K562 (cell line): ENCODE measurements around the gene GHRH.

Source experiments
- CBX8 ChIP-seq: fragments of 200-600 bp; sonication (generic); IDR thresholded peaks from 2 replicates; pipeline ENCODE4 v1.6.1; 2012; ENCODE audit warnings: borderline replicate concordance, mixed run types, low read depth, mild to moderate bottlenecking, moderate library complexity, mixed read lengths, low read length, control low read depth, inconsistent platforms; ENCODE audit not compliant: poor library complexity, severe bottlenecking; ENCODE audit errors: extremely low read depth
- CTCF ChIP-seq, 3 experiments: IDR thresholded peaks in 2 of 3; conservative IDR thresholded peaks in 1 of 3; 2 replicates each; pipeline ENCODE4 v1.5.1; 2011 to 2012; ENCODE audit warnings: low read length in 3 of 3, mild to moderate bottlenecking in 3 of 3, control low read depth in 2 of 3, improper control_type of control experiment in 1 of 3, inconsistent platforms in 1 of 3, low read depth in 1 of 3, mixed read lengths in 1 of 3, moderate library complexity in 1 of 3; ENCODE audit not compliant: insufficient read depth in 2 of 3
- FOSL1 ChIP-seq: fragments of 200-800 bp; sonication (Bioruptor generic); conservative IDR thresholded peaks from 2 replicates; pipeline ENCODE4 v1.6.1; 2016; ENCODE audit warnings: missing genetic modification characterization, missing compliant biosample characterization
- PBX2 ChIP-seq, 2 experiments: IDR thresholded peaks in 1 of 2; conservative IDR thresholded peaks in 1 of 2; 2 replicates each; pipeline ENCODE4 v1.6.1; 2016; ENCODE audit warnings: low read depth in 2 of 2, mild to moderate bottlenecking in 1 of 2, missing compliant biosample characterization in 1 of 2, missing genetic modification characterization in 1 of 2, moderate library complexity in 1 of 2
- PURB ChIP-seq: sonication (generic); formaldehyde crosslinking; IDR thresholded peaks from 2 replicates; pipeline ENCODE4 v1.9.0; 2021; ENCODE audit warnings: low read depth, mild to moderate bottlenecking, missing genetic modification reagents
- SAP30 ChIP-seq: fragments of 200-600 bp; sonication (generic); IDR thresholded peaks from 2 replicates; pipeline ENCODE4 v1.6.1; 2012; ENCODE audit warnings: borderline replicate concordance, low read depth, mild to moderate bottlenecking, moderate library complexity, low read length, control low read depth, inconsistent platforms; ENCODE audit not compliant: insufficient read depth, poor library complexity, severe bottlenecking
- ZEB2 ChIP-seq: fragments of 450-650 bp; IDR thresholded peaks from 2 replicates; pipeline ENCODE4 v1.6.1; 2016
- TF ChIP-seq, protein P1 (sequence below): sonication (generic); formaldehyde crosslinking; IDR thresholded peaks from 2 replicates; pipeline ENCODE4 v1.5.0; 2020; ENCODE audit warnings: missing genetic modification reagents
- TF ChIP-seq, protein P2 (sequence below): fragments of 450-650 bp; IDR thresholded peaks from 2 replicates; pipeline ENCODE4 v1.6.1; 2017; ENCODE audit warnings: antibody characterized with exemption, mild to moderate bottlenecking
- TF ChIP-seq, protein P3 (sequence below): sonication (generic); formaldehyde crosslinking; IDR thresholded peaks from 2 replicates; pipeline ENCODE4 v1.8.0; 2022; ENCODE audit warnings: mild to moderate bottlenecking, missing genetic modification reagents, borderline replicate concordance

DNA sequence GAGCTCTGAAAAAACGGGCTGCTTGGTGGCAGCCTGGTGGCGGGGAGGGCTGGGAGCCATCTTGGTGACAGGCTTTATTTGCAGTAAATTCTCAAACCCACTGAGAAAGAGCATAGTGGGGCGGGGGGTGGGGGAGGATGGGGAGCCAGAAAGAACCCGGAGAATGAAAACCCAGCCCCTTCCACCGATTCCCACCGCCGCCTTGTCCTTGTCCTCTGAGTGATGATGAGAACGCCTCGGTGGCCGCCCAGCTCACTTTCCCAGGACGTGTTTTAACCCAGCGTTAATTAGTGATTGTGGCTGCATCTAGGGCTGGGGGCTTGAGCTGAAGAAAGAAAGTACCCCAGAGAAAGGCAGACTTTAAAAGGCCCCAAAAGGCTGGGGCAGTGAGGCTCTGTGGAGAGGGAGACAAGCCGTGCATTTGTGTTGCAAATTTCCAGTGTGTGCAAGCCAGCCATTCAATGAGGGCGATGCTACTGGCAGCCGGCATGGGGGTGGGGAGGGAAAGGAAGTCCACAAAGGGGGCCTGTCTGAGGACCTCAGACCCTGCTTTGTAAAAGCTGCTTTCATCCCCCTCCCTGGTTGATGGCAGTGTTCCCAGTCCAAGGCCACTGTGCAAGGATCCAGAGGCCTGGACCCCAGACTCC lies 6.2 kb upstream of the GHRH start:
- TF ChIP-seq PURB (CRISPR knock-in tag) (no peak), CTCF (IDR thresholded peaks at IDR 0.05 in 2 of 3, conservative IDR thresholded peaks at IDR 0.05 in 1 of 3; ENCODE audit: insufficient read depth in 2 of 3, low read depth in 1 of 3, low read length in 3 of 3) (no peak), ZEB2 (no peak), CBX8 (no peak), SAP30 (no peak), PBX2 (CRISPR knock-in tag; IDR thresholded peaks at IDR 0.05; ENCODE audit: low read depth) (no peak), PBX2 (tag; conservative IDR thresholded peaks at IDR 0.05; ENCODE audit: low read depth) (no peak), FOSL1 (tag) (no peak)
- TF ChIP-seq, protein P1, sequence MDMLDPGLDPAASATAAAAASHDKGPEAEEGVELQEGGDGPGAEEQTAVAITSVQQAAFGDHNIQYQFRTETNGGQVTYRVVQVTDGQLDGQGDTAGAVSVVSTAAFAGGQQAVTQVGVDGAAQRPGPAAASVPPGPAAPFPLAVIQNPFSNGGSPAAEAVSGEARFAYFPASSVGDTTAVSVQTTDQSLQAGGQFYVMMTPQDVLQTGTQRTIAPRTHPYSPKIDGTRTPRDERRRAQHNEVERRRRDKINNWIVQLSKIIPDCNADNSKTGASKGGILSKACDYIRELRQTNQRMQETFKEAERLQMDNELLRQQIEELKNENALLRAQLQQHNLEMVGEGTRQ (CRISPR knock-in tag): no peak
- TF ChIP-seq, protein P2, sequence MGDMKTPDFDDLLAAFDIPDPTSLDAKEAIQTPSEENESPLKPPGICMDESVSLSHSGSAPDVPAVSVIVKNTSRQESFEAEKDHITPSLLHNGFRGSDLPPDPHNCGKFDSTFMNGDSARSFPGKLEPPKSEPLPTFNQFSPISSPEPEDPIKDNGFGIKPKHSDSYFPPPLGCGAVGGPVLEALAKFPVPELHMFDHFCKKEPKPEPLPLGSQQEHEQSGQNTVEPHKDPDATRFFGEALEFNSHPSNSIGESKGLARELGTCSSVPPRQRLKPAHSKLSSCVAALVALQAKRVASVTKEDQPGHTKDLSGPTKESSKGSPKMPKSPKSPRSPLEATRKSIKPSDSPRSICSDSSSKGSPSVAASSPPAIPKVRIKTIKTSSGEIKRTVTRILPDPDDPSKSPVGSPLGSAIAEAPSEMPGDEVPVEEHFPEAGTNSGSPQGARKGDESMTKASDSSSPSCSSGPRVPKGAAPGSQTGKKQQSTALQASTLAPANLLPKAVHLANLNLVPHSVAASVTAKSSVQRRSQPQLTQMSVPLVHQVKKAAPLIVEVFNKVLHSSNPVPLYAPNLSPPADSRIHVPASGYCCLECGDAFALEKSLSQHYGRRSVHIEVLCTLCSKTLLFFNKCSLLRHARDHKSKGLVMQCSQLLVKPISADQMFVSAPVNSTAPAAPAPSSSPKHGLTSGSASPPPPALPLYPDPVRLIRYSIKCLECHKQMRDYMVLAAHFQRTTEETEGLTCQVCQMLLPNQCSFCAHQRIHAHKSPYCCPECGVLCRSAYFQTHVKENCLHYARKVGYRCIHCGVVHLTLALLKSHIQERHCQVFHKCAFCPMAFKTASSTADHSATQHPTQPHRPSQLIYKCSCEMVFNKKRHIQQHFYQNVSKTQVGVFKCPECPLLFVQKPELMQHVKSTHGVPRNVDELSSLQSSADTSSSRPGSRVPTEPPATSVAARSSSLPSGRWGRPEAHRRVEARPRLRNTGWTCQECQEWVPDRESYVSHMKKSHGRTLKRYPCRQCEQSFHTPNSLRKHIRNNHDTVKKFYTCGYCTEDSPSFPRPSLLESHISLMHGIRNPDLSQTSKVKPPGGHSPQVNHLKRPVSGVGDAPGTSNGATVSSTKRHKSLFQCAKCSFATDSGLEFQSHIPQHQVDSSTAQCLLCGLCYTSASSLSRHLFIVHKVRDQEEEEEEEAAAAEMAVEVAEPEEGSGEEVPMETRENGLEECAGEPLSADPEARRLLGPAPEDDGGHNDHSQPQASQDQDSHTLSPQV: no peak
- TF ChIP-seq, protein P3, sequence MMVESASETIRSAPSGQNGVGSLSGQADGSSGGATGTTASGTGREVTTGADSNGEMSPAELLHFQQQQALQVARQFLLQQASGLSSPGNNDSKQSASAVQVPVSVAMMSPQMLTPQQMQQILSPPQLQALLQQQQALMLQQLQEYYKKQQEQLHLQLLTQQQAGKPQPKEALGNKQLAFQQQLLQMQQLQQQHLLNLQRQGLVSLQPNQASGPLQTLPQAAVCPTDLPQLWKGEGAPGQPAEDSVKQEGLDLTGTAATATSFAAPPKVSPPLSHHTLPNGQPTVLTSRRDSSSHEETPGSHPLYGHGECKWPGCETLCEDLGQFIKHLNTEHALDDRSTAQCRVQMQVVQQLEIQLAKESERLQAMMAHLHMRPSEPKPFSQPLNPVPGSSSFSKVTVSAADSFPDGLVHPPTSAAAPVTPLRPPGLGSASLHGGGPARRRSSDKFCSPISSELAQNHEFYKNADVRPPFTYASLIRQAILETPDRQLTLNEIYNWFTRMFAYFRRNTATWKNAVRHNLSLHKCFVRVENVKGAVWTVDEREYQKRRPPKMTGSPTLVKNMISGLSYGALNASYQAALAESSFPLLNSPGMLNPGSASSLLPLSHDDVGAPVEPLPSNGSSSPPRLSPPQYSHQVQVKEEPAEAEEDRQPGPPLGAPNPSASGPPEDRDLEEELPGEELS (CRISPR knock-in tag): no peak
